HG03571 (cell line): ENCODE measurements around the gene UBE2G1.

Experiments
- ATAC-seq: cut with Tn5 transposase; IDR thresholded peaks from one replicate; pipeline ENCODE4 v1.9.1; 2021; ENCODE audit not compliant: unreplicated experiment

Gene UBE2G1

DNA sequence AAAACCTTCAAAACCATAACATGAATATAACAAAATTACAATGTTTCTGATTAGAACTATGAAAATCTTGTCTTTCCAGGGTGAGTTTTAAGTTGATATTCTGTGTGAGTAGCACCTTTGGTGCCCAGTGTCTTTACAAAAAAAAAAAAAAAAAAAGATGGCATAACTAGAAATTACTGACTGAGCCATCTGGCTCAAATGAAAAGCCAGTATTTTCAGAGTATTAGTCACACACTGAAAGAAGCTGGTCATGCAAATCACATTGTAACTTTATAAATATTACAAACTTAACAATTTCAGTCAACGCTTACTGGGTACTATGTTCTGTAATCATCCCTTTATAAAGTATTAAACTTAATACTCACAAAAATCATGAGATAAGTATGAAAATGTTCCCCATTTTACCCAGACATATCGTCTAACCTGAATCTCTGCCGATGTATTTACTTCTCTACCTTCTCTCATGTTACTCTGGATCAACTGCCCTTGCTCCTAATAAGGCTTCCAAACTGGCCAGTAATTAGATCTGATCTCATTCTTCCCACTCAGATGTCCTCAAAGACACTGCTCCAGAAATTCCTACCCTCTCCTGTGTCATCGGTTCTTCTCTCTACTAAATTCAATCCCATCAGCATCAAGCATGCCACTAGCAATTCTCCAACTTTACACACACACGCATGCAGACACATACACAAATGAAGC lies 25.4 kb downstream of the UBE2G1 start:
- ATAC-seq: no peak

DNA sequence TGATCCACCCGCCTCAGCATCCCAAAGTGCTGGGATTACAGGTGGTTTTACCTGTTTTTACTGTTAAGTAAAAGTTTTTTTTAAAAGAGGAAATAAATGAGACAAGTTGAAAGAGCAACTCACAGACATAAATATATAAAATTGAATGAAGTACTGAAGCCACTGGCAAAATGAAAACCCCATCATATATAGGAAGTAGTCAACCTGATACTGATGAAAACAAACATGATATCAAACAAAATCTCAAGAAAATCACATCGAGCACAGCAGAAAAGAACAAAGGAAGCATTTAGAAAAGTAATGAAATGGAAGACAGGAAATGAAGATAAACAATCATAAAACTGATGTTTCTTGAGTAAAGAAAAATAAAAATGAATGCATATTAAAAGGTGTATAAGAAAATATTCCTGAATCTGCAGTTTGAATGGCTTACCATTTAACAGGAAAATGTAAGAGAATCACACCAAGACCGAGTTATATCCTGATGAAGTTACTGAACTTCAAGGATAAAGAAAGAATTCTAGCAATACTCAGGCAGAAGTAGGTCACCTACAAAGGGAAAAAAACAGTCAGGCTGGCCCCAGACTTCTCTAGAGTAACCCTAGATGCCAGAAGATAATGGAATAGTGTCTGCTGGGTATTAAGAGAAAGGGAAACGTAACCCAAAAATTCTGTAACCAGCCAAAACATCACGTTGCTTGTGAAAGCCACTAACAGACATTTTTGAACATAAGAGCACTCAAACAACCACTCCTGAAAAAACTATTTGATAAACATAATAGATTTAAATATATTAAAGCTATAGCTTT lies 31.5 kb downstream of the UBE2G1 start:
- ATAC-seq: no peak

DNA sequence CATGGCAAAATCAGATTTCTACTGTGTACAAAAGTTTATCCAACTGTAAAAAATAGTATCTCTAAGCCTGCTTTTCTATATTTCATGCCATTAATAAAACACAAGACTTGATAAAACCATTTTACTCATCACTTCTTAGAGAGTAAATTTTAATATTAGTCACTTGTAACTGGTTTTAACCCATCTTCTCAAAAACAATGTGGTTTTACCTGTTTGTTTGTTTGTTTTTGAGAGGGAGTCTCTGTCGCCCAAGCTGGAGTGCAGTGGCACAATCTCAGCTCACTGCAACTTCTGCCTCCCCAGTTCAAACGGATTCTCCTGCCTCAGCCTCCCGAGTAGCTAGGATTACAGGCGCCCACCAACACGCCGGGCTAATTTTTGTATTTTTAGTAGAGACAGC lies 32.1 kb downstream of the UBE2G1 start:
- ATAC-seq: no peak

DNA sequence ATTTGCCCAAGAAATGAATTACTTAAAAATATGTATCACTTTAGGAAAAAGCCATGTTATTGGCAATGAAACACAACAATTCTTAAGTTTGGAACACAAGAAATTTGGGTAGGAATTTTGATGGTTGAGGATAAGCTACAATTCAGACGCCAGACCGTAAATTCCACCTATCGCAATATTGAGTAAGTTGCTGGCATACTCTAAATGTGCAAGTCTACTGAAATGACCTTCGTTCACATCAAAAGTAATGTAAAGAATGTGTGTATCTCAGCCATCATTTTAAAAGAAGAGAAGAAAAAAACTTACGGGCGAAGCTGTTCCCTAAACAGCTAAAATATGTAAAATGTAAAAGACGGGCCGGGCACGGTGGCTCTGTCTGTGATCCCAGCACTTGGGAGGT lies 33.4 kb downstream of the UBE2G1 start:
- no peak for ATAC-seq

DNA sequence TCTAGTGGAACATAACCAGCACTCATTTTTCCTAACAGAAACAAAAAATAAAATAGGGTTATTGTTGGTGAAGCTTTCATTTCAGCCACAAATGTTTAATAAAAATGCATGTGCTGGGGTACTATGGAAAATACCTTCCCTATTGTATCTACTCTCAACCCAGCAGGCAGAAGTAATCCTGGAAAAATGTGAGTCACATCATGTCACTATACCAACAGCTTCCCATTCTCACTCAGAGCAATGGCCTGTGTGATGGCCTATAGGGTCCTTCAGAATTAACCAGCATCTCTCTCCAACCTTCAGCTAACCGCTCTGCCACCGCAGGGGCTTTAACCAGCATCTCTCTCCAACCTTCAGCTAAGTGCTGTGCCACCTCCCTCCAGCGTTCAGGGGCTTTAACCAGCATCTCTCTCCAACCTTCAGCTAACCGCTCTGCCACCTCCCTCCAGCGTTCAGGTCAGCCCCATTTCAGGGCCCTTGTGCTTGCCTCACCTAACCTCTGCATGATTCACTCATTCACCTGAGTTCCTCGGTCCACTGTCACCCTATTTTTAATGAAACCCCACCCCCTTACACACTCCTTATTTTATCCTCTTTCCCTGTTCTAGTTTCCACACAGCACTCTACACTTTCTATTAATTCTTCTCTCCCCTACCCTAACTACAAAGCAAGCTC lies 34.0 kb downstream of the UBE2G1 start:
- no peak for ATAC-seq

DNA sequence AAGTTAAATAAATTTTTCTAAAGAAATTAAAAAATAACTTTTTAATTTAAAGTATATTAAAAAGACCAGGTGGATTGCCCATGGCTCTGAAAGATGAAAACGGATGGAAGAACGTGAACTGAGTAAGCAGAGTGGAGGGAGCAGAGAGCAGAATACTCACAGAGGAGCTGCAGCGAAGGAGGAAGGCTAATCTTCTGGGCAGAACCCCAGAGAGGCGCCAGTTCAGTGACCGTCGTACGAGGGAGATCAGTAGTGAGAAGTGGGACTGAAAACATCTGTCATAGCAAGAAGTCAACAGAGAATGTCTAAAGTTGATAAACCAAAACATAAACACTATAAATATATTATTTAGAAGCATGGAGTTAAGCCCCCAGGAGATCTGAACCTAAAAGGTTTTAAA lies 34.9 kb downstream of the UBE2G1 start:
- no peak for ATAC-seq

DNA sequence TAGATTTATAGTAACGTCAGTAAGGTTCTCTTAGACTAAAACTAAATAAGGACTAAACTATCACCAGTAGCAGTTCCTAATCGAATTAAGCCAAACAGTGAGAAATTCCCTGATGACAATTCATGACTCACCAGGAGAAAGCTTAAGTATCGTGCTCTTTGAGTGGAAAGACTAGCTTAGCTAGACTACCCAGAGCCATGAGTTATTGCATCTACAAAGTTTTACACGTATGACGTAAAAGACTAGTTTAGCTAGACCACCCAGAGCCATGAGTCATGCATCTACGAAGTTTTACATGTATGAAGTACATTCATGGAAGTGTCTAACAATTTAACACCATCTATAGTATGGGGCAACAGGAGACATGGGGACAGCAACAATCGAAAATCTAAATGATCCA lies 36.6 kb downstream of the UBE2G1 start:
- no peak for ATAC-seq

DNA sequence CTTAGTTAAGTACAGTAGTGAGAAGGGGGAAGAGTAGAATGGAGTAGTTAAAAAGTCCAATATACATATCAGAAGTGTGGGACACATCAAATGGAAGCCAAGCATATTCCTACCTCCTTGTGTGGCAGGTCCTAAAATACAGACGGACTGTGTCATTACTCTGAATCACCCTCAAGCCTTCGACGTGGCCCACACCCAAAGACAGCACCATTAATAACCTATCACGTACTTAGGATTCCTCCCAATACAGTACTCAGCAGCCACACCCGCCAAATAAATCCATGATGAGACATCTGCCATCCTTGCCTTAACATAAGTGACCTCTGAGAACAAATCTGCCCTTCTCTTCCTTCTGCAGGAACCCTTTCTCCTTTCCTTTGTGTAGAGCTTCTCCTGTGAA lies 38.9 kb downstream of the UBE2G1 start:
- ATAC-seq: no peak

DNA sequence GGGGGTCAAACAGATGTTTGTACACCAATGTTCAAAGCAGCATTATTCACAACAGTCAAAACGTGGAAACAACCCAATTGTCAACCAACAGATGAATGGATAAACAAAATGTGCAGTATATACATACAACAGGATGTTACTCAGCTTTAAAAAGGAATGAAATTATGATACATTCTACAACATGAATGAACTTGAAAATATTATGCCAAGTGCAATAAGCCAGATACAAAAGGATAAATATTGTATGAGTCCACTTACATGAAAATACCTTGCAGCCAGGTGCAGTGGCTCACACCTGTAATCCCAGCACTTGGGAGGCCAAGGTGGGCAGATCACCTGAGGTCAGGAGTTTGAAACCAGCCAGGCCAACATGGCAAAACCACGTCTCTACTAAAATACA lies 39.9 kb downstream of the UBE2G1 start:
- no peak for ATAC-seq

DNA sequence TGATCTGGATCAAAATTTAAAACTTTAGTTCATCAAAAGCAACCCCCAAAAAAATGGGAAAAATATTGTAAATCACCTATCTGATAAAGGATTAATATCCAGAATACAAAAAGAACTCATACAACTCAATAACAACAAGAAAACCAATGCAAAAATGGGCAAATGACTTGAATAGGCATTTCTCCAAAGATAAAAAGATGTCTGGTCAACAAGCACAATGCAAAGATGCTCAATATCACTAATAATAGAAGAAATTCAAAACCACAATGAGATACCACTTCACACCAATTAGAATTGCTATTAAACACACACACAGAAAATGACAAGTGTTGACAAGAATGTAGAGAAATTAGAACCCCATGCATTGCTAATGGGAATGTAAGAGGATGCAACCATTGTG lies 40.4 kb downstream of the UBE2G1 start:
- ATAC-seq: no peak

DNA sequence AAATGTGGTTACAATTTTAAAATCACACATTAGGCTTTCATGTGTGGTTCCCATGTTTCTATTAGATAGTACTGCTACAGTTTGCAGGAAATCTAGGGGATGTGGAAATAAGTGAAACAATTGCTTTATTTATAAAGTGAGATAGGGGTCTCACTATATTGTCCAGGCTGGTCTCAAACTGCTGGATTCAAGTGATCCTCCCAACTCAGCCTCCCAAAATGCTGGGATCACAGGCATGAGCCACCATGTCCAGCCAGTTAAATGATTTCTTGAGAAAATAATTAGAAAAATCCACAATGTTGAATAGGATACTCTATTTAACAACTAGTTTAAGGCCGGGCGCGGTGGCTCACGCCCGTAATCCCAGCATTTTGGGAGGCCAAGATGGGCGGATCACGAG lies 42.0 kb downstream of the UBE2G1 start:
- ATAC-seq: no peak

DNA sequence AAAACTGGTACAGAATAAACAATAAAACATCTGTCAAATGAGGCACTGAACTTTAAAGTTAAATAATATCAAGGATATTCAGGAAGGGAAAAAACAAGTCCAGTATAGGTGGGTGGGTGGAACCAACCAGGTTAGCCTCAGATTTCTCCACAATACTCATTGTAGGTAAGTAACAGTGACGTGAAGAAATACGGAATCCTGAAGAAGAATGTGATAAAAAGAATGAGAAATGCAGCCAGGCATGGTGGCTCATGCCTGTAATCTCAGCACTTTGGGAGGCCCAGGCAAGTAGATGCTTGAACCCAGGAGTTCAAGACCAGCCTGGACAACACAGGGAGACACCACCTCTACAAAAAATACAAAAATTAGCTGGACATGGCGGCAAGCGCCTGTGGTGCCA lies 47.3 kb downstream of the UBE2G1 start:
- ATAC-seq: no peak

DNA sequence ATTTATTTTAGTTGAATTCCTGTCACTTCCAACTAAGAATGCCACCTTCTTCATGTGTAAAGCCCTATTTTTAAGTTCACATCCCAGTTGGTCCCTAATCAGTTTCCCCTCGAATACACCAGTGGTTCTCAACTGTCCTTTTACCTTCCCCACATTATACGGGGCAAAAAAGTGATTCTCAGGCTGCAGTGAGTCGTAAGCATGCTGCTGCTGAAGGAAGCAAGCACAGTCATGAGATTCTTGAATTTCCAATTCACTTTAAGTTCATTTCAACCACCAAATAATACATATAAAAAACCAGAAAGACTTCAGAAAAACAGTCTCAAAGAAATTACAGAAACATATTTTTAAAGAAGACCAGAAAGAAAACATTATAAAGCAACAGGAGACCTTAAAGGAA lies 47.9 kb downstream of the UBE2G1 start:
- ATAC-seq: no peak

DNA sequence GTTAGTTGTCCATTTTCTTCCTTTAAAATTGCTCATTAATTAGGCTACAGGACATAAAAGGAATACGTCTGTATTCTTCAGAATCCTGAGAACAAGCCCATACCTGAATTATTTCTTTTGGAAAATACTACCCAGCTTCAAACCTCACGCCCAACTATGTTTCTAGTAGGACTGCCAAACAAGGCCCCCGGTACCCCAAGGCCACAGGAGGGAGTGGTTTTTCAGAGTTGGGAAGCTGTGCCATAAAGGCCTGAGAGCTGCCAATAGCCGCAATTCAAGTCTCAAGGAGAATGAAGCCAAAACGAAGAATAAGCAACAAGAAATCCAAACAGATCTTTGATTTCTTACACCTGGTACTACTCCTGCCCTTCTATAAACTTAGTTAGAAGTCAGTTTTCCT lies 48.3 kb downstream of the UBE2G1 start:
- no peak for ATAC-seq

DNA sequence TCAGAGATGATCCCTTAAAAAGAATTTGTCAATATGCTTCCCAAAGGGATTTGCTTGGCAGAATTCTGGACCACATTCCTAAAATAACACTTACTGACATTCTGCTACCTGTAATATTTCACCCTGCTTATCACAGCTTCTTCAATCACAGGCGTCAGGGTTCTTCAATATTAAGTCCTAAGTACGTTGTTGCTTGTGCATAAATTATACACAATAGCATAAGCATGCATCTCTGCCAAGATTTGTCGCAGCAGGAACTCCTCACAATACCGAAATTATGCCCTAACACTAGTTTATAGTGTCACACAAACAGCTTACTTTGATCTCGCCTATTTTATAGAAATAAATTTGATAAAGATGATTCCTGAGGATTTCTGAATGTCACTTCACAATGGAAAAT lies 48.9 kb downstream of the UBE2G1 start:
- ATAC-seq: no peak

DNA sequence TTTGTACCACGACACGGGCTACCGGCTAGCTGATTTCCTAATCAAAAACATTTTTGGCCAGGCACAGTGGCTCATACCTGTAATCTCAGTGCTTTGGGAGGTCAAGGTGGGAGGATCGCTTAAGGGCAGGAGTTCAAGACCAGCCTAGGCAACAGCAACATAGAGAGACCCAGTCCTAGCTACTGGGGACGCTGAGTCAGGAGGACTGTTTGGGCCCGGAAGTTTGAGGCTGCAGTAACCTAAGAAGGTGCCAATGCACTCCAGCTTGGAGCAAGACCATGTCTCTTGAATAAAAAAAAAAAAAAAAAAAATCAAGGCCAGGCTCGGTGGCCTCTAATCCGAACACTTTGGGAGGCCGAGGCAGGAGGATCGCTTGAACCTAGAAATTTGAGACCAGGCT lies 49.8 kb downstream of the UBE2G1 start:
- no peak for ATAC-seq

DNA sequence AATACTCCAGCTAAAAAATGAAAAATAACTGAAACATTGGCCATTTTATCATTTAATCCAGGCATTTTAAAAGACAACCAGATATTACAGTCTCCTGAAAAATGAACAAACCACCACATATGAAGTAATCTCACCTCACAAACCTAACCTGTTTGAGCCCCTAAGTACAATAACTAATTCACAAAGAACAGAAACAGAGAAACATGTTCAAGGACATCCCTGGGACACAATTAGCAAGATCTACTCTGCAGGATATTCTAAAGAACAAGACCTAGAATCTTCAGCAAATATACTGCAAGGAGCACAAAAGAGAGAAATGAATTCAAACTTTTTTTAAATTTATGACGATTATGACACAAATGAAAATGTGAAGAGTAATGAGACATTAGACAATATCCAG lies 51.9 kb downstream of the UBE2G1 start:
- no peak for ATAC-seq

DNA sequence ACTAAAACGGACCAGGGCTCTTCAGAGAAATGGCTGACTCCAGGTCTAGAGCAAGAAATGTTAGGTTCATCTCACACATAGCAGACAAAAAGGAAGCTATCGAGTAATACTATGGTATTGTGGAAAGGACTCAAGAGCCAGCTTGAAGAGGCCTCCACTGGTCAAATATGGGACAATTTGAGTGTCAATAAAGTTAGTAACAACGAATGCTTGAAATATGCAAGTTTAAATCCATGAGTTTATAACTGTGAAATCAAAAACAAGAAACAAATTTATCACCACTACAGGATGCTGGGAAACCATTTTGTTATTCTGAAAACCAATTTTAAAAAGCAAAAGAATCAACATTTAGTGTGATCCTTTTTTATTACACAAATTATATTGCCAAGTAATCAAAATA lies 52.3 kb downstream of the UBE2G1 start:
- no peak for ATAC-seq

DNA sequence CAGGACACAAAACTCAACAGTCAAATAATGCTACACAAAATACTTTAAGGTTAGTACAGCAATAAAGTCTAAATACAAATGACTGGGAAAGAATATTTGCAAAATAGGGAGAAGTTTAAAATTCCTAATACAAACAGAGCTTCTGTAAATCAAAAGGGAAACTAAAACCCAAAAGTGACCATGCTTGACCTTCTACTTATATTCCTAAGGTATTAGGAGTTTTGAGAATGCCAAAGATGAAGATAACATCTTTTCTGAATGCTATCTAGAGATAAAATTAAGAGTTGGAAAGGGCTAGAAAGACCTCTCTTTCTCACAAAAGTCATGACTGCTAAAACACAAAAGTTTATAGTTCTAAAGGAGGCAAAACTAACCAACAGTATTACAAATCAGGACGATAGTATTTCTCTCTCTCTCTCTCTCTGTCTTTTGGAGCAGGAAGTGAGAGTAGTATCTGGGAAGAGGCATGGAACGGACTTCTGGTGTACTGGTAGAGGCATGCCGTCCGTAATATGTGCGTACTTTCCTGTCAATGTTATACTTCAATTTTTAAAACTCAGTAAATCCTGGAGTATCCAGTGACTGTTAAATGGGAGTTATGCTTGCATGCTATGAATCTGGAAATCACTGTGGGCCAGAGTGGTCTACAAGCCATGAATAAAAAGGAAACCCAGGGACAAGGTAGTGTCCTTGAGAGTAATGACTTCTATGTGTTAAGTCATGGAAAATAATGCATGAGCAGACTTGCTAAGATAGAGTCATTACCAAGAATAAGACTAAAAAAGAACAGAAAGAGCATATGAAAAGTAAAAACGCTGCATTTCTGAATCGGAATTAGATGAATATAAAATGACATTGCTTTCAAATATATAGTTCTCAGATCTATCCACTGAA lies 53.0 kb downstream of the UBE2G1 start:
- ATAC-seq: no peak

DNA sequence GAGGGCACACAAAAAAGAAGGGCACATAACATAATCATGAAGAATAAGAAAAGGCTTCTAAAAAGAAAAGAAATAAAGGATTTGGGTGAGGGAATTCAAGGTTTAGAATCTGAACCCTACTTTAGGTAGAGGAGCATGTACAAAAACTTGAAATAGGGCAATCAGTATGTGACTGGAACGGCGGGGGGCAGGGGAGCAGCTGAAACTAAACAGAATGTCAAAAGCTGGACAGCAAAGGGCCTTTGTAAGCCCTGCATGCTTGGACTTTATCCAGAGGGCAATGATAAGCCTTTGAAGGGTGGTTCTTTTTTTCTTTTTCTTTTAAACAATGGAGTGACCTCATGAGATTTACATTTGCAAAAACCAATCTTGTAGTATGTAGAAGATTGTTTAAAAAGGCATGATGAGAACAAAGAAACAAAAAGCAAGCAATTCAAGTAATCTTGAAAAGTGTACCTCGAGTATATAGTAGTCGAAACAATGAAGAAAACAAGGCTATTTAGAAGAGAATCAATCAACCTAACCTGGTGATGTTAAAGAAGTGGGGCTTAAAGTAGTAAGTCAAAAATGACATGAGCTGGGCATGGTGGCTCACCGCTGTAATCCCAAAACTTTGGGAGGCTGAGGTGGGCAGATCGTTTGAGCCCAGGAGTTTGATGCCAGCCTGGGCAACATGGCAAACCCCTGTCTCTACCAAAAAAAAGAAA lies 56.0 kb downstream of the UBE2G1 start:
- no peak for ATAC-seq

DNA sequence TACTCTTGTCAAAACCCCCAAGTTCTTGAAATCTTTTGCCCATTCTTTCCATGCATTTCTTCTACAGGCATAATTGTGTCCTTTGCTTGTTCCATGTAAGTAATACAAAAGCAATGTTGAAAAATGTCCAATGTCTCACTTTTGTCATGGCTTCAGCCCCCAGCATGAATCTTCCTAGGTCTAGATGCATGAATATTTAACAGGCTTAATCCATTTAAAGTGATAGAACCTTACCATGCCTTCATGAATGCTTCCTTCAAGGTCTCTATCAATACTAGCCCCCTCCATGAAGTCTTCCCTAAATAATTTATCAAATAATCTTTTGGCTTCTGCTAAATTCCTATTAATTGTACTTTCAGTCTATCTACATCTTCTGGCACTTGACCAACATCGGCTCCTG lies 56.6 kb downstream of the UBE2G1 start:
- ATAC-seq: no peak
